DOHH2 (cell line): ENCODE data around the gene PCDHGA6.

Experiments
- EZH2phosphoT487 ChIP-seq: fragments of 200-600 bp; sonication (generic); IDR thresholded peaks from 2 replicates; pipeline ENCODE4 v1.6.1; 2017; ENCODE audit warnings: borderline replicate concordance, mild to moderate bottlenecking, antibody characterized with exemption, low read length, moderate library complexity, mixed read lengths
- TF ChIP-seq, protein P1 (sequence below): fragments of 200-600 bp; sonication (generic); IDR thresholded peaks from one replicate; pipeline ENCODE4 v1.5.1; 2014; ENCODE audit warnings: antibody characterized with exemption, mild to moderate bottlenecking, low read depth, low read length; ENCODE audit not compliant: poor library complexity, severe bottlenecking

DNA sequence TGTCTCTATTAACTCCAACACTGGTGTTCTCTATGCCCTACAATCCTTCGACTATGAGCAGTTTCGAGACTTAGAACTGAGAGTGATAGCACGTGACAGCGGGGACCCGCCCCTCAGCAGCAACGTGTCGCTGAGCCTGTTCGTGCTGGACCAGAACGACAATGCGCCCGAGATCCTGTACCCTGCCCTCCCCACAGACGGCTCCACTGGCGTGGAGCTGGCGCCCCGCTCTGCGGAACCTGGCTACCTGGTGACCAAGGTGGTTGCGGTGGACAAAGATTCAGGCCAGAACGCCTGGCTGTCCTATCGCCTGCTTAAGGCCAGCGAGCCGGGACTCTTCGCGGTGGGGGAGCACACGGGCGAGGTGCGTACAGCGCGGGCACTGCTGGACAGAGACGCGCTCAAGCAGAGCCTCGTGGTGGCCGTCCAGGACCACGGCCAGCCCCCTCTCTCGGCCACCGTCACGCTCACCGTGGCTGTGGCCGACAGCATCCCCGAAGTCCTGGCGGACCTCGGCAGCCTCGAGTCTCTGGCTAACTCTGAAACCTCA lies 49.1 kb downstream of the PCDHGA6 start:
- TF ChIP-seq, protein P1, sequence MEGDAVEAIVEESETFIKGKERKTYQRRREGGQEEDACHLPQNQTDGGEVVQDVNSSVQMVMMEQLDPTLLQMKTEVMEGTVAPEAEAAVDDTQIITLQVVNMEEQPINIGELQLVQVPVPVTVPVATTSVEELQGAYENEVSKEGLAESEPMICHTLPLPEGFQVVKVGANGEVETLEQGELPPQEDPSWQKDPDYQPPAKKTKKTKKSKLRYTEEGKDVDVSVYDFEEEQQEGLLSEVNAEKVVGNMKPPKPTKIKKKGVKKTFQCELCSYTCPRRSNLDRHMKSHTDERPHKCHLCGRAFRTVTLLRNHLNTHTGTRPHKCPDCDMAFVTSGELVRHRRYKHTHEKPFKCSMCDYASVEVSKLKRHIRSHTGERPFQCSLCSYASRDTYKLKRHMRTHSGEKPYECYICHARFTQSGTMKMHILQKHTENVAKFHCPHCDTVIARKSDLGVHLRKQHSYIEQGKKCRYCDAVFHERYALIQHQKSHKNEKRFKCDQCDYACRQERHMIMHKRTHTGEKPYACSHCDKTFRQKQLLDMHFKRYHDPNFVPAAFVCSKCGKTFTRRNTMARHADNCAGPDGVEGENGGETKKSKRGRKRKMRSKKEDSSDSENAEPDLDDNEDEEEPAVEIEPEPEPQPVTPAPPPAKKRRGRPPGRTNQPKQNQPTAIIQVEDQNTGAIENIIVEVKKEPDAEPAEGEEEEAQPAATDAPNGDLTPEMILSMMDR, result no peak
- no peak for TF ChIP-seq EZH2phosphoT487
